ENCODE results near the gene PALLD.
A peak's percentile ranks its signal among the peaks of the same experiment; 100 is the strongest.
"Not testable (repeated sequence)": the region's sequence is repeated elsewhere in the genome, so short reads cannot be mapped to it uniquely, and the experiment has no call there.

PALLD gene

DNA sequence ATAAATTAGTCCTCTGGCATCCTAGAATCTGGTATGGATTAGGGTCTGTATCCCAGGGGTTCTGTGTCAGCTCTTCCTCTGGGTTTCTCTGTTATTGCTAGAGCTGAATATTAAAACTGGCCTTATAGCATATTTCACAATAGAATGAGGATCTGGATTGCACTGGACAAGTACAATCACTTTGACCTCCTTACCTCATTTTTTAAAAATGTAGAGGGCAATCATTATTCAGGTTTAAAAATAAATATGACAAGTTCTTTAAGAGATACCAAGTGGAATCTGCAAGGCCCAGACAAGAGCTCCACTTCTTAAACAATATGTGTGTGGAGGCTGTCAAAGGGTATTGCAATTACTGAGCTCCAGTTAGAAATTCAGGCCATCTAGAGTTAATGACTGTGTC is 1.4 kb downstream of the PALLD start:
- peak; percentile 36 for DNase-seq

DNA sequence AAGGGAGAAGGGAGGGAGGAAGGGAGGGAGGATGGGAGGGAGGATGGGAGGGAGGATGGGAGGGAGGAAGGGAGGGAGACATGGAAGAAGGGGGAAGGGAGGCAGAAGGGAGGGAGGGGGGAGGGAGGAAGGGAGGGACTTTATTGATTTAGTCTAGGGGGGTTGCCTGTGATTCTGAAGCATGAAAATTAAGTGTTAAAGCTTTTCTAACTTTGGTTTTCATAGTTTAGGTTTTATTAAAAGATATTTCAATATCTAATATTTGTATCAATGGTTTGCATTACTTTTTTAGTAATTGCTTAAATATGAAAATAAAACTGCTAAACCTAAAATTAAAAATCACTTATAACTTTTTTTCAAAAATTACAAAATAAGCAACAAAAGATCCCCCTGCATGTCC is 2.4 kb downstream of the PALLD start:
- DNase-seq, result no peak

DNA sequence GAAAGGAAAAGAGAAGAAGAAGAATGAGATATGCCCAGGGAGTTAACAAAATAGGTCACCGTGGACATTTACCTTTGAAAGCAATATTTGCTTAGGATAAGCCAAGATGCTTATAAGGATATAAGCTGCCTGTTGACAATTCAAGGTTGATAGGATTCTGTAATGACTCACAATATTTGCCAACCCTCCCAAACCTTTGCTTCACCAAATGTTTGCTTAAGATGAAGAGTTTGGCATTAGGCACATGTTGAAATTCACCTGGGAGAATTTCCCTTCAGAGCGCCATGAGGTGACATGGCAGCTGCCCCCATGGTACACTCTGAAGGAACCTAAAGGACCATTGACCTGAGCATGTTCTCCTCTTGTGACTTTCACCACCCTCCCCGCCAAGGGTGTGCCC is 4.6 kb downstream of the PALLD start:
- DNase-seq, result no peak

DNA sequence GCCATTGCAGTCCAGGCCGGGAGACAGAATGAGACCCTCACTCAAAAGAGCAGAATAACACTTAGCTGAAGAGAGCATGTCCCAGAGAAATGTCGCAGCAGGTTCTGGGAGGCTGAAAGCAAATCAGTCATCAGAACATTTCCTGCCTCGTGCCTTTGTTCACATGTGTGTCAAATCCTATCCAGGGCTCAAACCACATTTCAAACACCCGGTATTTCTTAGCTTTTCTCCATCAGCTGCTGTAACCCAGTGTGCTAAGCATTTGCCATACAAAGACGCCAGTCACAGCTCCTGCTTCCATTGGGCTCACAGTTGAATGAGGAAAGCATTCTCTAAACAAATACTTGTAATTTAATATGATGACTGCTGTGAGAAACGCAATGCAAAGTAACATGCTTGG is 6.0 kb downstream of the PALLD start:
- no peak for DNase-seq

DNA sequence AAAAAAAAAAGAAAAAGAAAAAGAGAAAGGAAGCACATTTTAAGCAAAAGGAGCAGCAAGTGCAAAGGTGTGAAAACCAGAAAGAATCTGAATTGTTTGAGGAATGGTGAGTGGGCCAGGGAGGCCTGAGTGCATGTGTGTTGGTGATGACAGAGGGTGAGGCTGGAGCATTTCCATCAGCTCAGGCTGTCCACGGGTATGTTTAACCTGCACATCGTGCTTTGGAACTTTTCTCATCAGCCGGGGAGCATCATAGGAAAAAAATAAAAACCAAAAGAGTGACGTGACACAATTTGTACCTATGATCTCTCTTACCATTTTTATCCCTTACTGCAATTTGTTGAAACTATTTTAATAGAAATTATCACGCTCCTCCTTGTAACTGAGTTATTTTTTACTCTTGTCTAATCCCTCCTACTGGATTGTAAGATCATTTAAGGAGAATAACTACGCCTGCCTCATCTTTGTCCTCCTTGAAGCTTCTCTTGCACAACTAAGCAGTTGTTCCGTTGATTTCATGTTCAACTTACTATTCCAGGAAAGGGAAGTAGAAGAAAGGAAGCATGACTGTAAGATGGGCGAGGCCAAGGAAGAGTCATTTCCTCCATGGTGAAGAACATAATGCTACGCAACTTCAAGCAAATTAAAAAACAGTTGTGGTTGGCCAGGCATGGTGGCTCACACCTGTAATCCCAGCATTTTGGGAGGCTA is 7.0 kb downstream of the PALLD start:
- no peak for DNase-seq

DNA sequence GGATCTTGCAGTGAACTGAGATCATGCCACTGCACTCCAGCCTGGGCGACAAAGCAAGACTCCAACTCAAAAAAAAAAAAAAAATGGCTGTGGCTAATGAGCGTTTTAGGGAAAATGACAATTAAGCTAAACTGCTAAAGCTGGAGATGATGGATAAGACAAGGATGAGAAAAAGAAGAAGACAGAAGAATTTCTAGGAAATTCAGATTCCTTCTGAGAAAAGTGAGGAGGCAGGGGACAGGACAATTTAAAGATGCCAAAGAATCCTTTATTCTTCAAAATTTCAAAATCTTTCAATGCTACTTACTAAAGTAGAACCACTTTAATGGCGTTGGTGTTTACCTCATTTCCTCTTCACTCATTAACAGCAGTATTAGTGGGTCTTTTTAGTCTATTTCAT is 7.7 kb downstream of the PALLD start:
- no peak for DNase-seq

DNA sequence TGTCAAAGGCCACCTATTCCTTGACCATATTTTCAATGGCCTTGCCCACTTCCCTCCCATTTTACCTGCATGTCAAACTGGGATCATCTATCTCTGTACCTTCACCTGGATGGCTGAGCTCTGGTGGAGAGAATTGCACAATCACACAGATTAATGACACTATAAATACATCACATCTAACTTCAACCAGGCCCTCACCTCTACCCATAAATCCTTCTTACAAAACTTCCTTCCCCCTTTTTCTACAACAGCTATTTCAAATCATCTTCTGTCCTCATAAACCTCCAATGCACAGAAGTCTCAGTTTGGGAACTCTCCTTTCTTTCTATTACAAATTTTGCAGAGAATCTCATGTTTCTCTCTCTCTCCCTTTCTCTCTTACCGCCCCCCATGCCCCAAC is 9.2 kb downstream of the PALLD start:
- DNase-seq, result no peak

DNA sequence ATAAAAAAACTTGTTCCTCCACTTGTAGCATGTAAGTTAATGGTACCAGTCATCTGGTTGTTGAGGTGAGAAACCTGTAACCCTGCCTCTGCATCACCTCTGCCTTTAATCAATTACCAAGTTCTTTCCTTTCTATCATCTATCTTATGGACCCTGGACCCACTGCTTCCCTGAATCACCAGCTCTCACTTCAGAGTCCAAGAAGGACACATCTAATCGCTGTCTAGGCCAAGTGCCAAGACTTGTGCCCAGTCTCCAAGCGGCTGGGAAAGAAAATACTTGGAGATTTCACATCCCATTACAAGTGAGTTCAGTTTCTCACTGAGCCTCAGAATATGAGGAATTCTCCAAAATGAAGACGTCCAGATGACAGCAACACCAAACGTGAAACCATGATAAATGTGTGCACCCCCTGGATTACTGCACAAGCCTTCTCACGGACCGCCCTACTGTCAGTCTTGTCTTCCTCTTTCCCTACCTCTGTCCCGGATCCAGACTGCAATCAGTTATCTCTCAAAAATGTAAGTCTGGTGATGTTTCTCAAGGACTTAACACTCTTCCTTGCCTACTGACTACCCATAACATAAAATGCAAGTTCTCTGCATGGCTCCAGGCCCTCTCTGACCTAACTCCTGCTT is 10.4 kb downstream of the PALLD start:
- DNase-seq, result no peak

DNA sequence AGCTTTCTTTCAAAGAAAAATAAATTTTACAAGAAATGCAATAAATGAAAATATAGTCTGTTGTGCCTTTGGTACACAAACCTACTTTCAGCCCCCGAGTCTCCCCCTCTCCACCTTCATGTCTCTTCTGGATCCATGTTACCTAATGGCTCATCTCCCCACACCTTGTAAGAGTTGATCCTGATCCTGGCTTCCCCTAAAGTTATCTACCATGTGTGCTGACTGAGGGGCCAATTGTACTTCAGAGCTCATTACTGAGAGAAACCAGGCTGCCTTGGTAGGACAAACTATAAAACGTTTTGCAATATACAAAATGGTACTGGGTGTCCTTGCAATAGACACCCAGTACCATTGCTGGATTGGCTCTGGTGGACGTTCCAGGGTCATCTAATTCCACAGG is 11.8 kb downstream of the PALLD start:
- DNase-seq, result no peak

DNA sequence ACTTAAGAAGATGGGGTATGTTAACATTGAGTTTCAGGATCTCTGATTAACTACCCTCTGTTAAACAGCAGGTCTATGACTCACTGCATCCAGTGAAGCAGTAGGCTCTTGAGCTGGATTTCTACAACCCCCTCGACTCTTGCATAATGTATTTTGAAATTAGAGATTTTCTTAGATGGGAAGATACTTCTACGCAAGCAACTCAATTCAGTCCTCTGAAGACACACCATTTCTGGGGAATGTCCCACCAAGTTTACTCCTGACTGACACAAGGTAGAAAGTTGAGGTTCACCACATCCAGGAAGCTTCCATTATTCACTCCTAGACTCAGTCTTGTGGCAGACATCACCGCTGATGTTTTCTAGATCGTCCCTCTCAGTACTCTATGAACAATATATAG is 12.9 kb downstream of the PALLD start:
- peak; percentile 73 for DNase-seq

DNA sequence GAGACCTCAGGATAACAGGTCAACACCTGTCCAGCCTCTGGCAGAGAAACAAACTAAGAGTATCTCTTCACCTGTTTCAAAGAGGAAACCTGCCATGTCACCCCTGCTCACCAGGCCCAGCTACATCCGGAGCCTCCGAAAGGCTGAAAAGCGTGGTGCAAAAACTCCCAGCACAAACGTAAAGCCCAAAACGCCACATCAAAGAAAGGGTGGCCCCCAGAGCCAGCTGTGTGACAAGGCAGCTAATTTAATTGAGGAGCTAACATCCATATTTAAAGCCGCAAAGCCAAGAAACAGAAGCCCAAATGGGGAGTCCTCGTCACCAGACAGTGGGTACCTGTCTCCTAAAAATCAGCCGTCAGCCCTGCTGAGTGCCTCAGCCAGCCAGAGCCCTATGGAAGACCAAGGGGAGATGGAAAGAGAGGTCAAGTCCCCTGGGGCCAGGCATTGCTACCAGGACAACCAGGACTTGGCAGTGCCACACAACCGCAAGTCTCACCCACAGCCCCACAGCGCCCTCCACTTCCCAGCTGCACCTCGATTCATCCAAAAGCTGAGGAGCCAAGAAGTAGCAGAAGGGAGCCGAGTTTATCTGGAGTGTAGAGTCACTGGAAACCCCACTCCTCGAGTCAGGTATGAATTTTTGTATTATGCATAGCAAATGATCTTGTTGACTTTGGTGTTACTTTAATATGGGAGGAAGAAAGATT is 15.1 kb downstream of the PALLD start:
- DNase-seq, result no peak

DNA sequence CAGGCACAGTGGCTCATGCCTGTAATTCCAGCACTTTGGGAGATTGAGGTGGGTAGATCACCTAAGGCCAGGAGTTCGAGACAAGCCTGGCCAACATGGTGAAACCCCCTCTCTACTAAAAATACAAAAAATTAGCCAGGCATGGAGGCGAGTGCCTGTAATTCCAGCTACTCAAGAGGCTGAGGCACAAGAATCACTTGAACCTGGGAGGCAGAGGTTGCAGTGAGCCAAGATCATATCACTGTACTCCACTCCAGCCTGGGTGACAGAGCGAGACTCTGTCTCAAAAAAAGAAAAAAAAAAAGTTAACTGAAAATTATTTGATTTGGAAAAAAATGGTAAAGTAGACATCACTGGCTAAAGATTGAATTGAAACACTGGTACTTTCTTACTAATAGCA is 17.0 kb downstream of the PALLD start:
- DNase-seq, result not testable (repeated sequence)

DNA sequence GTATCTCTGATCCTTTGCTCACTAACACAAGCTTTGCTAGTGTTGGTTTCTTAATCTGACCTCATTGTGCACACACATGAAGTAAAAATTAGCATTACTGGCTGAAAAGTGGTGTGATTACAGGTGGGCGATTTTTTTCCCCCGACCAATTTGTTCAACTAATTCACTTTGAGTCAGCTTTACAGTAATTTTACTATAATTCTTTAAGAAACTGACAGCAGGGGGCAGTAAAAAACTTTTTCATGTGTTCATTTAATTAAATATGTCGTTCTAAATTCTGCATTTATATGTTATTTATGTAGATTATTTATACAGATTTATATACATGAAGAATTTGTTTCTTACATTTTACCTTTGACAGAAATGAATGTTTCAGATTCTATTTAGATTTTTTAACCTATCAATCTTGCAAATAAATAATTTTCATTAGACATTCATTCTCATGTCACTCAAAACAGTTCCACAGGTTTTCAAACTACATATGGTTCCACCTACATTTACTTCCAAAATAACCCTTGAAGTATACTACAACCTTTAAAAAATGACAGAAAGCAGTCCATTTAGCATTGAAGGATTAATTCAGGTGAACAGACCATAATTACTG is 17.5 kb downstream of the PALLD start:
- DNase-seq, result peak; percentile 55

DNA sequence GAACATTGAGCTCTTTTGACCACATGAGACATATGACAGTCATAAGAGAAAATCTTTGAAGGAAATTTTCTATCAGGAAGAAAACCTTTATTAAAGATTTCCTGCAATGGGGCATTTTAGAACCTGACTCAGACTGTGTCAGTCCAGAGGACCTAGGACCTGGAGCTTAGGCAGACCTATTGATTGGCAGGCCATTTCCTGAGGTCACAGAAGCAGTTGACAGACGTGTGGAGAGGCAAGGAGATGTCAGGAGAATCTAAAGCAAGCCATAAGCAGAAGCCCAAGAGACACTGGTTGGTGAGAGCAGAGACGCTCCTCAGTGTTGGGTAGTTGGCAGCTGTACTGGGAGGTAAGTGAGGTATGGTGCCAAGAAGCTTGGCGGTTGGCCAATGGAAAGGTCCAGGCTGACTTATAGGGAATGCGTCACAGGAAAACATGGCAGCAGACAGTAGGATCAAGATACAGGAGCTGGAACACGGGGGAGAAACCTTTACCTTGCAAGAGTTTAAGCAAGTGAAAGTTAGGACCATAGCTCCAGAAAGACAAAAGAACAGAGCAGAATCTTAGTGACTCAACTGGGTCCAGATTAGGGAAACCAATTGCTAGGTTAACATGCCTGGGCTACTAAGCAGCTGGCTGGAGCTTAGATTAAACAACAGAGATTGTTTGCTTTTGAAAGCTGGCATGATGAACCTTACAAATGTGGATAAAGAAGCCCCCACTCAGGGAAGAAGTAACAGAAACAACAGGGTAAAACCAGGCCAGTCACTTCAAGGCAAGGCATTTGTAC is 18.6 kb downstream of the PALLD start:
- no peak for DNase-seq

DNA sequence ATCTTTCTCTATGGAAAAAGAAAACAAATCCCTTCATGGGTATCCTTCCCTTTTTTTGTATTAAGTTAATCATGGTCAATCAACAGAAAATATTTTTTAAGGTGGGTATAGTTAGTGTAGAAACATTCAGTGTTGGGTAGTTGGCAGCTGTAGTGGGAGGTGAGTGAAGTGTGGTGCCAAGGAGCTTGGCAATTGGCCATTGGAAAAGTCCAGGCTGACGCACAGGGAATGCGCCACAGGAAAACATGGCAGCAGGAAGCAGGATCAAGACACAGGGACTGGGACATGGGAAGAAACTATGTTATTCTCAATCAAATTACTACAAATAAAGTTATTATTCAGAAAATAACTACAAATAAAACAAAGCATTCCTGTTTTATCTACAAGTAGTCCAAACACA is 20.0 kb downstream of the PALLD start:
- DNase-seq, result no peak

DNA sequence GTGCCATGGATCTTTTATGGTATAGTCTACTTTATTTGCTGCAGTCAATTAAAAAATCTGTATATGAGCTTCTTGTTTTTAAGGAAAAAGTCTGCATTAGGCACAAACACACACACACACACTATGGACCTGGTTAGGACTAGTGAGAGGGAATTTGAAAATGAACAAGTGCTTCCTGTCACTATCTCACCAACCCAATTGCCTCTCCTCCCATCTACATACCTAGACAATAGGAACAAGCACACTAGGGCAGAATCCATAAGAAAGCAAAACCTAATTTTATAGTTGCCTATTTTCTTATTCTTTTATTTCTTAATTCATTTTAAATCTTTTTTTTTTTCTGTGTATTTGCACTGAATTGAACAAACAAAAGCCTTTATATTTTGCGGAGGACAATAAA is 22.7 kb downstream of the PALLD start:
- no peak for DNase-seq

DNA sequence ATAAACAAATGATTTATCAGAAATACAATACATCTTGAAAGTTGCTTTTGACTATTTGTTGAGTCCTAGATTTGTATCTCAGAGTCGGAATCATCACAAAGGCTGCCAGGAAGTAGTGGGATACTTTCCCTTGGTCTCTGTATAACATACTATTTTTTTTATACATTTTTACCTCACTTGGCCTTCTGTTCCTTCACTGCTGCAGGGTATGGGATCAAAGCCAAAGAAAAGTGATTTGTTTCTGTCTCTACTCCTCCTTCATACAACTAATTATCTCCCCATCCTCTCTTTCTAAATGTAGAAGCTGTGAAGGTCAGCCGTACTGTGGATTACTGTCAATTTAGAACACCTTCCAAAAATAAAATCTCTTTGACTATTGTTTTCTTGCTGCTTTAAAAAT is 24.9 kb downstream of the PALLD start:
- no peak for DNase-seq

DNA sequence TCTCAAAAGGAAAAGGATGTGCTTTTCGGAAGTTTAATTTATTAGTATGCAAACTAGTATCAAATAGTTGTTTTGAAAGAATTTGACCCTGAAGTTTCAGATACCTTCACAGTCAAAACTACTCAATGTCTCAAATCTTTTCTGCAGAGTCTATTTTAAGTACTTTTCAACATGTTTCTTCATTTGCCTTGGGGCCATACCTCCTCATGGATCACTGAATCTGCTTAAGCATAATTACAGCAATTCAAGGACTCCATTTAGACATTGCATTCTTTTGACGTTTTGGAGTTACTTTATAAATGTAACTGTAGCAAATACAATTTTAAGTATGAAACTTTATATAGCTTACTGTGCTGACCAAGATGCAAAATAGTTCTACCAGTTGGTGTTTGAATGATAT is 25.5 kb downstream of the PALLD start:
- DNase-seq, result no peak

DNA sequence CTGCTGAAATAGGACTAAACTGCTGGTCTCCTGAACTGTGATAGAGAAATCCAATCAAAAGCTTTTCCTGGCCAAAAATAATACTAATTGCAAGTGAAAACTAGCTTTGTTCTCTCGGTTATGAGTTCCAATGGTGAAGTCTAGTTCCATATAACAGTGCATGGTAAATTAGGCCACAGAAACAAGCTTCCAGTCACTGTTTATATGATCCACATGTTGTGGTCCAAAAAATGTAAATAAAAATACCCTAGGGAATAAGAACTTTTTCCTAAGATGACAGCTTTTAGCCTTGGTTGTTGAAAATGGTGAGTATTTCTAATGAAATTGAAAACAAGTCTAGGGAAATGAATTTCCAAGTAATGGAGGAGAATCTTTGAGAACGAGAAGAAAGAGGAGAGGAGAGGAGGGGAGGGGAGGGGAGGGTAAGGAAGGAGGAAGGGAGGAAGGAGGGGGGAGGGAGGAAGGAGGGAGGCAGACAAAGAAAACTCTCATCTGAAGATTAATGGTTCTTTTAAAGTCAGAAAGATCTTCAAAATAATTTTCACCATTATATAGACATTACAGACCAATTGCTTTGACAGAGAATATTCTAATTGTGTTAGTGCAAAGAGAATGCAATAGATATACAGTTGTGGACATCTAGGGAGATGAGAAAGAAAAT is 26.1 kb downstream of the PALLD start:
- no peak for DNase-seq

DNA sequence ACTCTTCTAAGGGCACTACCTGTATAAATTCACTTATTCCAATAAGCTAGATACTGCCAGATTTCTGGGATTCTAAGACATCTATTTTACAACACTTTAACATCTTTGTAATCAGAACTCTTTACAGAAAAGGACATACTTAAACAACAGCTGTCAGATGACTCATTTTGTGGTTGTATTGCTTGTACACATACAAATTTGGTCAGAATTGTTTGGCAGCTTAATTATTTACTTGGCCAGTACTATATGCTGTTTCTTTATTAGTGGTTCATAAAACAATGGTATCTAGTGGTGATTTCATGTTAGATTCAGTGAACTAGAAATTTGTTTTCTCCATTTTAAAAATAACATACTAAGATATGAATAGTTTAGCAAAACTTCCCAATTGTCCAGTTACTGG is 27.2 kb downstream of the PALLD start:
- DNase-seq, result peak; percentile 64

DNA sequence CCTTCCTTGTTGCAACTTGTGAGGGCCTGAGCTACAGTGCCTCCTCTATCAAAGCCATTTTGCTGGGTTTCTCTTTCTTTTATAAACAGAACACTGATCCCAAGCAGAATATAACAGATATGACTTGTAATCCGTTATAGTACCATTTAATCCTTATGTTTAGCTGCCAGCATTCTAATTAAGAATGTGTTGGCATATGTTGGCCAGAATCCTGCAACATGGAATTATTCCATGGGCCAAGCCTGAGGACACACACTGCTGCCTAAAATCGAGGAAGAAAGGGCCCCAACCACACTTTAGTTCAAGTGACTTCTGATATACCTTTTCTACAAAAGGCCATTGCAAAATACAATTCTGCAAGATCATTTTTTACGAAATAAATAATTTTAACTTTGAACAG is 28.0 kb downstream of the PALLD start:
- no peak for DNase-seq

DNA sequence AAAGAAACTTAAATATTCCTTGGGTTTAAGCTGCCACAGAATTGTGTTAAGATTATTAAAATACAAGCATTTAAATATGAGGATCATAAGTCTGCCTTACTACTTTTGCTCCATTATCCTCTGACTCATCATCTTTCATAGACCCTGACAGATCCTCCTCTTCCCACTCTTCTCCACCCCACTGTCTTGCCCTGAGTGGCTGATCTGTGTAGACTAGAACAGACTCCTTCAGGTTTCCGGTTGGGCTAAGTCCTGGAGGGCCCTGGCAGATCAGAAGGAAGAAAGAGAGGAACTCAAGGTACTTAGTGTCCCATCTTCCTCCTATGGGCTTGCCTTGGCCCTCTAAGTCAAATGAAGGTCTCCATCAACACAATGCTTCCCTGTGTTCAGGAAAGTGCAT is 30.7 kb downstream of the PALLD start:
- DNase-seq, result no peak
